NCI-H146 treated with DMSO at 0.1 percent for 48 hours (cell line): ENCODE data around the gene ZNF697.

ENCODE experiments used
- DNase-seq: peaks from one replicate; lab custom pipeline; 2025; ENCODE audit not compliant: unreplicated experiment; lab: John Stamatoyannopoulos, UW

Gene ZNF697

GRCh38 chr1:119664067-119664466 lies 16.0 kb upstream of the ZNF697 start:
- no peak for DNase-seq

GRCh38 chr1:119662034-119662437 lies 14.0 kb upstream of the ZNF697 start:
- DNase-seq: no peak

- no peak for DNase-seq
Measured at GRCh38 chr1:119660253-119661083, 12.4 kb upstream of the ZNF697 start.

- no peak for DNase-seq
Measured at GRCh38 chr1:119659628-119660027, 11.6 kb upstream of the ZNF697 start.

- DNase-seq: no peak
Measured at GRCh38 chr1:119656410-119656955, 8.4 kb upstream of the ZNF697 start.

GRCh38 chr1:119655154-119655553 lies 7.1 kb upstream of the ZNF697 start:
- DNase-seq: no peak

- DNase-seq: no peak
Measured at GRCh38 chr1:119653839-119654170, 5.7 kb upstream of the ZNF697 start.

- DNase-seq: no peak
Measured at GRCh38 chr1:119653135-119653838, 5.2 kb upstream of the ZNF697 start.

- no peak for DNase-seq
Measured at GRCh38 chr1:119652587-119652986, 4.5 kb upstream of the ZNF697 start.

- DNase-seq: no peak
Measured at GRCh38 chr1:119651641-119652040, 3.6 kb upstream of the ZNF697 start.

- no peak for DNase-seq
Measured at GRCh38 chr1:119651133-119651532, 3.1 kb upstream of the ZNF697 start.

GRCh38 chr1:119648620-119649004 lies 546 bp upstream of the ZNF697 start:
- no peak for DNase-seq

- DNase-seq: no peak
Measured at GRCh38 chr1:119647228-119647733, 785 bp downstream of the ZNF697 start.

- no peak for DNase-seq
Measured at GRCh38 chr1:119646521-119647227, 1.4 kb downstream of the ZNF697 start.

- DNase-seq: no peak
Measured at GRCh38 chr1:119639109-119639508, 9.0 kb downstream of the ZNF697 start.

GRCh38 chr1:119637710-119638109 lies 10.4 kb downstream of the ZNF697 start:
- DNase-seq: no peak

GRCh38 chr1:119636491-119637089 lies 11.5 kb downstream of the ZNF697 start:
- DNase-seq: no peak

GRCh38 chr1:119635811-119636390 lies 12.2 kb downstream of the ZNF697 start:
- no peak for DNase-seq

- DNase-seq: no peak
Measured at GRCh38 chr1:119634016-119634415, 14.1 kb downstream of the ZNF697 start.

GRCh38 chr1:119633575-119633974 lies 14.5 kb downstream of the ZNF697 start:
- no peak for DNase-seq

- DNase-seq: no peak
Measured at GRCh38 chr1:119632841-119633240, 15.2 kb downstream of the ZNF697 start.
